Osteocyte (in vitro differentiated cells): ENCODE measurements around the gene SERPINE1. TPM values are rescaled to one million over a fixed set of nuclear protein-coding genes. Genes with fewer than 3 reads are reported as not detected.

Source experiments
- DNase-seq: peaks from one replicate; pipeline ENCODE4 v3.0.0; 2021; ENCODE audit warnings: mixed read lengths; ENCODE audit not compliant: unreplicated experiment; ENCODE audit errors: extremely low spot score
- H3K27ac Mint-ChIP-seq: one replicate; pipeline ENCODE4 v1.8.0; 2021; ENCODE audit warnings: mild to moderate bottlenecking, mixed read lengths; ENCODE audit not compliant: unreplicated experiment
- H3K27me3 Mint-ChIP-seq: one replicate; pipeline ENCODE4 v1.8.0; 2021; ENCODE audit warnings: mixed read lengths; ENCODE audit not compliant: unreplicated experiment
- H3K36me3 Mint-ChIP-seq: one replicate; pipeline ENCODE4 v1.8.0; 2021; ENCODE audit warnings: mixed read lengths; ENCODE audit not compliant: unreplicated experiment
- H3K4me1 Mint-ChIP-seq: one replicate; pipeline ENCODE4 v1.8.0; 2021; ENCODE audit warnings: mixed read lengths; ENCODE audit not compliant: unreplicated experiment
- H3K4me3 Mint-ChIP-seq: one replicate; pipeline ENCODE4 v1.8.0; 2021; ENCODE audit warnings: mild to moderate bottlenecking, moderate library complexity, mixed read lengths; ENCODE audit not compliant: unreplicated experiment
- H3K9me3 Mint-ChIP-seq: one replicate; pipeline ENCODE4 v1.8.0; 2021; ENCODE audit warnings: mixed read lengths; ENCODE audit not compliant: unreplicated experiment
- CTCF ChIP-seq: fragments of 200-600 bp; sonication (generic); IDR thresholded peaks from 2 replicates; pipeline ENCODE4 v1.5.0; 2021; ENCODE audit warnings: antibody characterized with exemption, mild to moderate bottlenecking, moderate library complexity
- total RNA-seq: library from RNA; stranded (reverse); gene quantifications from 2 replicates; pipeline ENCODE4 v1.2.1, GENCODE V29; 2021

SERPINE1 gene
- total RNA-seq, 1 donor from 2014 or later = 328 TPM

- peaks cover 72% of the 10 kb centered on the region for H3K27me3 Mint-ChIP-seq
- no peaks in the 10 kb centered on the region for H3K9me3 Mint-ChIP-seq
- DNase-seq = no peak
- H3K36me3 Mint-ChIP-seq = no peaks in the 10 kb centered on the region
- H3K27ac Mint-ChIP-seq = no peak overlapping the region
- peaks cover 36% of the 10 kb centered on the region for H3K4me1 Mint-ChIP-seq
- no peak overlapping the region for H3K4me3 Mint-ChIP-seq
- no peak for TF ChIP-seq CTCF
Measured at GRCh38 chr7:101175664-101176063, 48.8 kb downstream of the SERPINE1 start.

- TF ChIP-seq CTCF = no peak
- no peak for DNase-seq
- no peak overlapping the region for H3K27ac Mint-ChIP-seq
- no peak overlapping the region for H3K4me3 Mint-ChIP-seq
- no peaks in the 10 kb centered on the region for H3K9me3 Mint-ChIP-seq
- H3K4me1 Mint-ChIP-seq = peaks cover 27% of the 10 kb centered on the region
- H3K27me3 Mint-ChIP-seq = peaks cover 66% of the 10 kb centered on the region
- no peaks in the 10 kb centered on the region for H3K36me3 Mint-ChIP-seq
Measured at GRCh38 chr7:101177644-101178043, 50.7 kb downstream of the SERPINE1 start.

- H3K4me1 Mint-ChIP-seq = peaks cover 16% of the 10 kb centered on the region
- no peak overlapping the region for H3K27ac Mint-ChIP-seq
- H3K27me3 Mint-ChIP-seq = peaks cover 58% of the 10 kb centered on the region
- no peaks in the 10 kb centered on the region for H3K9me3 Mint-ChIP-seq
- DNase-seq = no peak
- H3K36me3 Mint-ChIP-seq = no peaks in the 10 kb centered on the region
- no peak for TF ChIP-seq CTCF
- H3K4me3 Mint-ChIP-seq = peak overlapping the region; percentile 68
Measured at GRCh38 chr7:101179117-101179516, 52.2 kb downstream of the SERPINE1 start.

- H3K4me3 Mint-ChIP-seq = peak overlapping the region; percentile 4
- no peak for TF ChIP-seq CTCF
- no peak for DNase-seq
- no peak overlapping the region for H3K27ac Mint-ChIP-seq
- peaks cover 14% of the 10 kb centered on the region for H3K4me1 Mint-ChIP-seq
- H3K9me3 Mint-ChIP-seq = no peaks in the 10 kb centered on the region
- no peaks in the 10 kb centered on the region for H3K36me3 Mint-ChIP-seq
- H3K27me3 Mint-ChIP-seq = peaks cover 54% of the 10 kb centered on the region
Measured at GRCh38 chr7:101179713-101180112, 52.8 kb downstream of the SERPINE1 start.

GRCh38 chr7:101180130-101180755 is 53.3 kb downstream of the SERPINE1 start, which contains the start of gene NAT16:
Gene NAT16, minus strand, starts transcription at chr7:101180293. Its CDS starts 5,486 bp downstream, at chr7:101174807.
- no peak within 1 kb of the TSS for H3K27ac Mint-ChIP-seq

More at GRCh38 chr7:101180130-101180755, 53.3 kb downstream of the SERPINE1 start, which contains the start of gene NAT16:
- H3K36me3 Mint-ChIP-seq = no peaks in the 10 kb centered on the region
- DNase-seq = no peak
- H3K4me1 Mint-ChIP-seq = peaks cover 14% of the 10 kb centered on the region
- H3K4me3 Mint-ChIP-seq = peak within 1 kb of the TSS; percentile 68
- no peak for TF ChIP-seq CTCF
- no peaks in the 10 kb centered on the region for H3K9me3 Mint-ChIP-seq
- peaks cover 50% of the 10 kb centered on the region for H3K27me3 Mint-ChIP-seq
